Measurements from ENCODE around the gene FSD1. TPM values are rescaled to one million over a fixed set of nuclear protein-coding genes. Genes with fewer than 3 reads are reported as not detected.

FSD1 gene
- total and polyA plus RNA-seq, 10 of the 15 experiments (the other 5 are each of a cell fraction or from before 2014, with no cell fraction given): 0.15 to 5.1 (median 4.0) TPM; not detected in 1

DNA sequence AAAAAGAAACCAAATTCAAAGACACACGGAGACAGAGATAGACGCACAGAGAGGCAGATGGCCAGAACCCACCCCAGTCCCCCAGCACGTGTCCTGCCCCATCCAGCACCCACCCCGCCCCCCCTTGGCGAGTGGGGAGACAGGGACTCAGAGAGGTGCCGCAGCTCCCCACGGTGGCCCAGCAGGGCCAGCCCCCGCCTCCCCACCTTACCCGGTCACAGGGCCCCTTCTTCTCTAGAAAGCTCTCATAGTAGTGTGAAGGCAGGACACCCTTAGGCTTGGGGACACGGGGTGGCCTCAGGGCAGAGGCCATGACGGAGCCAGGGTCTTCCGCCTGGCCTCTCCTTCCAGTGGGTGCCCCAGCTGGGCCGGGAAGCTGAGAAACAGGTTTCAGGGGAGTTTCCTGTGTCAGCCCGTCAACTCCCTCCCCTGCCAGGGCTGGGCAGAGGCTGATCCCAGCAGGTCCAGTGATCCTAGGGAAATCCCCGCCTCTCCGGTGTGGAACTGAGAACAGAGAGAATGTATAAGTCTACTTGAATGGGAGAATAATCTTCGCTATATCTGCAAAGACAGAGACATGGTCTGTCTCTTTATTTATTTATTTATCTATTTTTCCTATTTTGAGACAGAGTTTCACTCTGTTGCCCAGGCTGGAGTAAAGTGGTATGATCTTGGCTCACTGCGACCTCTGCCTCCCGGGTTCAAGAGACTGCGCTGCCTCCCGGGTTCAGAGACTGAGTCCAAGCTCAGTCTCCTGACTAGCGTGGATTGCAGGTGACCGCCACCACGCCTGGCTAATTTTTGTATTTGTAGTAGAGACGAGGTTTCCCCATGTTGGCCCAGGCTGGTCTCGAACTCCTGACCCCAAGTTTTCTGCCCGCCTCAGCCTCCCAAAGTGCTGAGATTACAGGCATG, 34.3 kb downstream of the FSD1 start, which contains the start of gene STAP2 (continued):
- TF ChIP-seq TCF7 (IDR thresholded peaks at IDR 0.05; ENCODE audit: borderline replicate concordance) (no peak), CREB1 (IDR thresholded peaks at IDR 0.05; ENCODE audit: low read depth) (no peak), RFX5 (IDR thresholded peaks at IDR 0.05; ENCODE audit: low read depth, low read length) (no peak), SP1 (IDR thresholded peaks at IDR 0.05; ENCODE audit: low read depth, low read length) (no peak), ZBED1 (IDR thresholded peaks at IDR 0.05; ENCODE audit: borderline replicate concordance) (no peak), SMAD1 (IDR thresholded peaks at IDR 0.05; ENCODE audit: low read depth, partially characterized antibody) (no peak), DPF2 (IDR thresholded peaks at IDR 0.05) (no peak), POLR2AphosphoS2 (IDR thresholded peaks at IDR 0.05; ENCODE audit: low read depth, low read length) (no peak), ZNF622 (IDR thresholded peaks at IDR 0.05) (no peak), RAD51 (IDR thresholded peaks at IDR 0.05) (no peak), TAF1 (IDR thresholded peaks at IDR 0.05; ENCODE audit: borderline replicate concordance, low read depth, low read length) (0 out of 2 replicates have a peak, but pooled peaks have one; percentile 6), SIN3A (IDR thresholded peaks at IDR 0.05; ENCODE audit: low read depth, low read length) (no peak), BHLHE40 (IDR thresholded peaks at IDR 0.05; ENCODE audit: borderline replicate concordance in 1 of 2, low read depth in 2 of 2, low read length in 1 of 2) (peak; percentile 22 to 25; a peak in 1 of 4 replicates), TARDBP (IDR thresholded peaks at IDR 0.05; ENCODE audit: borderline replicate concordance) (no peak), SMAD5 (IDR thresholded peaks at IDR 0.05; ENCODE audit: low read depth) (no peak), CBX5 (IDR thresholded peaks at IDR 0.05; ENCODE audit: low read depth) (no peak), POLR2AphosphoS5 (IDR thresholded peaks at IDR 0.05; ENCODE audit: low read length) (no peak), EGR1 (IDR thresholded peaks at IDR 0.05; ENCODE audit: borderline replicate concordance in 1 of 2, low read depth in 2 of 2, low read length in 2 of 2) (0 out of 3 replicates have a peak, but pooled peaks of 1 of the 2 experiments have one; percentile 15), SMARCA5 (IDR thresholded peaks at IDR 0.05) (no peak), NR2C1 (IDR thresholded peaks at IDR 0.05) (no peak), POU2F2 (IDR thresholded peaks at IDR 0.05; ENCODE audit: borderline replicate concordance, low read depth, low read length) (no peak), RBBP5 (conservative IDR thresholded peaks at IDR 0.05) (no peak)
- TF ChIP-seq, protein P1, sequence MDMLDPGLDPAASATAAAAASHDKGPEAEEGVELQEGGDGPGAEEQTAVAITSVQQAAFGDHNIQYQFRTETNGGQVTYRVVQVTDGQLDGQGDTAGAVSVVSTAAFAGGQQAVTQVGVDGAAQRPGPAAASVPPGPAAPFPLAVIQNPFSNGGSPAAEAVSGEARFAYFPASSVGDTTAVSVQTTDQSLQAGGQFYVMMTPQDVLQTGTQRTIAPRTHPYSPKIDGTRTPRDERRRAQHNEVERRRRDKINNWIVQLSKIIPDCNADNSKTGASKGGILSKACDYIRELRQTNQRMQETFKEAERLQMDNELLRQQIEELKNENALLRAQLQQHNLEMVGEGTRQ (IDR thresholded peaks at IDR 0.05; ENCODE audit: borderline replicate concordance, low read depth, low read length): no peak
- TF ChIP-seq, protein P2, sequence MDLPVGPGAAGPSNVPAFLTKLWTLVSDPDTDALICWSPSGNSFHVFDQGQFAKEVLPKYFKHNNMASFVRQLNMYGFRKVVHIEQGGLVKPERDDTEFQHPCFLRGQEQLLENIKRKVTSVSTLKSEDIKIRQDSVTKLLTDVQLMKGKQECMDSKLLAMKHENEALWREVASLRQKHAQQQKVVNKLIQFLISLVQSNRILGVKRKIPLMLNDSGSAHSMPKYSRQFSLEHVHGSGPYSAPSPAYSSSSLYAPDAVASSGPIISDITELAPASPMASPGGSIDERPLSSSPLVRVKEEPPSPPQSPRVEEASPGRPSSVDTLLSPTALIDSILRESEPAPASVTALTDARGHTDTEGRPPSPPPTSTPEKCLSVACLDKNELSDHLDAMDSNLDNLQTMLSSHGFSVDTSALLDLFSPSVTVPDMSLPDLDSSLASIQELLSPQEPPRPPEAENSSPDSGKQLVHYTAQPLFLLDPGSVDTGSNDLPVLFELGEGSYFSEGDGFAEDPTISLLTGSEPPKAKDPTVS (IDR thresholded peaks at IDR 0.05; ENCODE audit: low read depth, low read length): no peak
- TF ChIP-seq, protein P3, sequence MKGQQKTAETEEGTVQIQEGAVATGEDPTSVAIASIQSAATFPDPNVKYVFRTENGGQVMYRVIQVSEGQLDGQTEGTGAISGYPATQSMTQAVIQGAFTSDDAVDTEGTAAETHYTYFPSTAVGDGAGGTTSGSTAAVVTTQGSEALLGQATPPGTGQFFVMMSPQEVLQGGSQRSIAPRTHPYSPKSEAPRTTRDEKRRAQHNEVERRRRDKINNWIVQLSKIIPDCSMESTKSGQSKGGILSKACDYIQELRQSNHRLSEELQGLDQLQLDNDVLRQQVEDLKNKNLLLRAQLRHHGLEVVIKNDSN (IDR thresholded peaks at IDR 0.05; ENCODE audit: borderline replicate concordance, extremely low read length, insufficient read depth, low read depth, low read length): no peak
- TF ChIP-seq, protein P4, sequence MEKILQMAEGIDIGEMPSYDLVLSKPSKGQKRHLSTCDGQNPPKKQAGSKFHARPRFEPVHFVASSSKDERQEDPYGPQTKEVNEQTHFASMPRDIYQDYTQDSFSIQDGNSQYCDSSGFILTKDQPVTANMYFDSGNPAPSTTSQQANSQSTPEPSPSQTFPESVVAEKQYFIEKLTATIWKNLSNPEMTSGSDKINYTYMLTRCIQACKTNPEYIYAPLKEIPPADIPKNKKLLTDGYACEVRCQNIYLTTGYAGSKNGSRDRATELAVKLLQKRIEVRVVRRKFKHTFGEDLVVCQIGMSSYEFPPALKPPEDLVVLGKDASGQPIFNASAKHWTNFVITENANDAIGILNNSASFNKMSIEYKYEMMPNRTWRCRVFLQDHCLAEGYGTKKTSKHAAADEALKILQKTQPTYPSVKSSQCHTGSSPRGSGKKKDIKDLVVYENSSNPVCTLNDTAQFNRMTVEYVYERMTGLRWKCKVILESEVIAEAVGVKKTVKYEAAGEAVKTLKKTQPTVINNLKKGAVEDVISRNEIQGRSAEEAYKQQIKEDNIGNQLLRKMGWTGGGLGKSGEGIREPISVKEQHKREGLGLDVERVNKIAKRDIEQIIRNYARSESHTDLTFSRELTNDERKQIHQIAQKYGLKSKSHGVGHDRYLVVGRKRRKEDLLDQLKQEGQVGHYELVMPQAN (conservative IDR thresholded peaks at IDR 0.05): no peak
